ENCODE measurements around the gene ROBO2. TPM values are rescaled to one million over a fixed set of nuclear protein-coding genes. Genes with fewer than 3 reads are reported as not detected.

The ROBO2 gene
- total and polyA plus RNA-seq, 10 donors: 0.41 to 14.8 (median 5.2) TPM

GRCh38 chr3:77380136-77380535 is 340.2 kb downstream of the ROBO2 start:
- Histone ChIP-seq H3K27me3 (replicated peaks in 1 of 7) (no peaks in the 10 kb centered on the region), H3K9me3 (peaks cover 0 to 3% (median 0%) of the 10 kb centered on the region in 8 donors), H3K27ac (no peak overlapping the region), H3K4me3 (no peak overlapping the region), H3K4me1 (no peaks in the 10 kb centered on the region), H3K36me3 (no peaks in the 10 kb centered on the region)
- no peak for DNase-seq
- intact Hi-C loops (cut with DNase I; ENCODE audit: low total_unique reads): no loop called here
- 84 to 89% (median 87%) methylated on average over 3 of the region's 3 CpGs for WGBS, 5 donors
- TF ChIP-seq POLR2A (IDR thresholded peaks at IDR 0.05): no peak
- TF ChIP-seq CTCF (IDR thresholded peaks at IDR 0.05 in 8 of 11, conservative IDR thresholded peaks at IDR 0.05 in 3 of 11): no peak
- no peak for TF ChIP-seq POLR2AphosphoS5 (IDR thresholded peaks at IDR 0.05)

DNA sequence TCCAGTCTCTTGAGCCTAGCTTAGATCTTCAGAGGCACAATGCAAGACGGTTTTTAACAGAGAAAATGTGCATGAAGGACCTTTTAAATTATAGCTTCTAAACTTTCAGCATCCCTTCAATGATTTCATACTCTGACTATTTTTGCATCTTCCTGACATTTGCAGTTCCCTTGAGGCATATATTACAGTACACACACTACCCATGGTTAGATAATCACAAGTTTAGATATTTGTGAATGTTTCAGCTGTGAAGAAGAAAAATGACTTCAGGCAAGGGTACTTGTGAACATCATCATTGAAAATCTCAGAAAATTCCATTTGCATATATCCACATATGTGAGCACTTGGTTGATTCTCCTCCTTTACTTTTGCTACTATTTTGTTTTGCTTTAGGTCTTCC is 341.5 kb downstream of the ROBO2 start:
- TF ChIP-seq POLR2AphosphoS5 (IDR thresholded peaks at IDR 0.05): no peak
- TF ChIP-seq CTCF (IDR thresholded peaks at IDR 0.05 in 8 of 11, conservative IDR thresholded peaks at IDR 0.05 in 3 of 11): no peak
- TF ChIP-seq POLR2A (IDR thresholded peaks at IDR 0.05): no peak
- intact Hi-C loops (cut with DNase I; ENCODE audit: low total_unique reads): no loop called here
- Histone ChIP-seq H3K36me3 (no peaks in the 10 kb centered on the region), H3K4me1 (no peaks in the 10 kb centered on the region), H3K4me3 (no peak overlapping the region), H3K27me3 (replicated peaks in 1 of 7) (no peaks in the 10 kb centered on the region), H3K27ac (no peak overlapping the region), H3K9me3 (no peaks in the 10 kb centered on the region)
- 0 to 38% (median 0%) methylated on average over 1 of the region's 1 CpG for WGBS, 5 donors
- no peak for DNase-seq

- Histone ChIP-seq H3K36me3 (no peaks in the 10 kb centered on the region), H3K4me1 (no peaks in the 10 kb centered on the region), H3K4me3 (no peak overlapping the region), H3K9me3 (no peaks in the 10 kb centered on the region), H3K27me3 (replicated peaks in 1 of 7) (no peaks in the 10 kb centered on the region), H3K27ac (no peak overlapping the region)
- 80 to 89% (median 84%) methylated on average over 5 of the region's 5 CpGs for WGBS, 5 donors
- no peak for DNase-seq
- TF ChIP-seq CTCF (IDR thresholded peaks at IDR 0.05 in 8 of 11, conservative IDR thresholded peaks at IDR 0.05 in 3 of 11): no peak
- TF ChIP-seq POLR2AphosphoS5 (IDR thresholded peaks at IDR 0.05): no peak
- intact Hi-C loops (cut with DNase I; ENCODE audit: low total_unique reads): no loop called here
Observed at GRCh38 chr3:77392181-77392580, 352.3 kb downstream of the ROBO2 start.

GRCh38 chr3:77394046-77394445 is 354.1 kb downstream of the ROBO2 start:
- no peaks in the 10 kb centered on the region for H3K27me3 ChIP-seq (replicated peaks in 1 of 7)
- H3K4me1 ChIP-seq: no peaks in the 10 kb centered on the region
- no peak overlapping the region for H3K4me3 ChIP-seq
- intact Hi-C loops (cut with DNase I; ENCODE audit: low total_unique reads): no loop called here
- TF ChIP-seq POLR2A (IDR thresholded peaks at IDR 0.05): no peak
- TF ChIP-seq POLR2AphosphoS5 (IDR thresholded peaks at IDR 0.05): no peak
- no peak for TF ChIP-seq CTCF (IDR thresholded peaks at IDR 0.05 in 8 of 11, conservative IDR thresholded peaks at IDR 0.05 in 3 of 11)
- no peaks in the 10 kb centered on the region for H3K36me3 ChIP-seq
- WGBS, 5 donors: 69 to 94% (median 82%) methylated on average over 5 of the region's 5 CpGs
- DNase-seq: no peak
- no peak overlapping the region for H3K27ac ChIP-seq
- H3K9me3 ChIP-seq: no peaks in the 10 kb centered on the region
